A549 treated with DMSO at 1 μM for 4 hours (cell line): Measurements from ENCODE around the gene WDR7. TPM values are rescaled to one million over a fixed set of nuclear protein-coding genes. Genes with fewer than 3 reads are reported as not detected.

Experiments
- total RNA-seq: library from RNA; stranded (reverse); fragments of 200-300 nt; extraction: Qiagen RNA extraction; gene quantifications from 5 replicates; pipeline ENCODE4 v1.2.3, GENCODE V29; 2022; ENCODE audit warnings: low read depth

Gene WDR7
- total RNA-seq = 2.4 to 4.2 TPM (median 4.0 TPM) in 5 replicates

DNA sequence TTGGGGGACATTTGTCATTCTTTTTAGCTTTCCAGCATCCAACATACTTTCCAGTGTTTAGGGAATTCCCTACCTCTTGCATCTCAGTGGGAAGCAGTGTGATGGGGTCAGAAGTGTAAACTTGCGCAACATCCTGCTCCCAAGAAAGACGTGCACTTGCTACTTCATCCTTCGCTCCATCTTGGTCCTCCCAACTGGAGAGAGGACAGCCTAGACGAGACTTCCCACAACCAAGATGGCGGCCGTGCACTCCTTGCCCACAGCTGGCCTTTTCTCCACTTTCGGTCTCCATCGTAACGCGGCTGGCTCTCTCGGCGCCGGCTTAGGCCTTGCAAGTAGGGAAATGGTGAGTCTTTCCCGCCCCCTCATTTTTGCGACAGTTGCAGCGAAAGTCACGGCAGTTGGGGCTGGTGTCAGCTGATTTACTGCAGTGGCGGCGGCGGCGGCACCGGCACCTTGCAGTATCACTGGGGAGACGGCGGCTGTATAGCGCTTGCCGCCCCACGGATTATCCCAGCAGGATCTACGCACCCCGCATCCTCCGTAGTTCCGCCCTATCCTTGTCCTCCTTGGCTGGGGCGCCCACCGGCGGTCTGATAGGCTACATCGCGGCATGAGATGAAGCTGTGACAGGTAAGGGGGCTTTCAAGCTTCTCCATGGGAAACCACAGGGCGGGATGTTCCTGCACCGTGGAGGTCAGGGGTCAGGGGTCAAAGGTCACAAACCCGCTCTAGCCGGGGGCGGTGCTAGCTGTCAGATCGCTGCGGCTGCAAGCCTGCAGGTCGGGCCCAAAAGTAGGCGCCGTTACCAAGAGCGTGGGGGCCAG is at the start of gene WDR7:
TSS of gene WDR7 (plus strand) at position 416 of the 827 bp plus-strand sequence. CDS start 21,157 bp downstream, outside the sequence.

GRCh38 chr18:56638232-56639103 is 12.7 kb upstream of the WDR7 start, which contains the start of gene TXNL1:
TSS of gene TXNL1 (minus strand) at chr18:56638592. CDS start at chr18:56638440, 152 bp downstream.

Other genes starting within 250 kb of the WDR7 start
- 61.9 to 76.0 TPM (median 70.7 TPM) in 5 replicates for gene TXNL1, start 12.8 kb upstream of the WDR7 start, total RNA-seq